Testis (tissue), 3 donors: Measurements from ENCODE around the gene TLE4. TPM values are rescaled to one million over a fixed set of nuclear protein-coding genes. Genes with fewer than 3 reads are reported as not detected.

Source experiments
- DNase-seq: peaks from one replicate; pipeline ENCODE4 v3.0.0-alpha.2; 2019
- H3K27ac ChIP-seq, 2 donors: fragments of 200-600 bp; sonication (generic); one replicate each; pipeline ENCODE4 v1.5.1; 2019
- H3K27me3 ChIP-seq: fragments of 200-600 bp; sonication (generic); one replicate; pipeline ENCODE4 v1.5.1; 2019
- H3K36me3 ChIP-seq: fragments of 200-600 bp; sonication (generic); one replicate; pipeline ENCODE4 v1.5.1; 2017; ENCODE audit warnings: low read depth; ENCODE audit errors: missing control alignments
- H3K4me1 ChIP-seq: fragments of 200-600 bp; sonication (generic); one replicate; pipeline ENCODE4 v1.5.1; 2019
- H3K4me3 ChIP-seq, 2 donors: fragments of 200-600 bp; sonication (generic); one replicate each; pipeline ENCODE4 v1.5.1; 2017 to 2019
- H3K9me3 ChIP-seq: fragments of 200-600 bp; sonication (generic); one replicate; pipeline ENCODE4 v1.5.1; 2017
- CTCF ChIP-seq, 3 experiments: fragments of 450-650 bp in 2 of 3; fragments of 200-600 bp in 1 of 3; sonication (generic) in 1 of 3; IDR thresholded peaks; one replicate each; pipeline ENCODE4 v1.5.1; 2016 to 2019; ENCODE audit warnings: antibody characterized with exemption in 3 of 3, mild to moderate bottlenecking in 2 of 3, moderate library complexity in 1 of 3
- POLR2A ChIP-seq: fragments of 450-650 bp; IDR thresholded peaks from one replicate; pipeline ENCODE4 v1.6.1; 2017; ENCODE audit warnings: antibody characterized with exemption, mild to moderate bottlenecking, moderate library complexity
- whole genome bisulfite sequencing, 2 donors: methylation state at CpG; one replicate each; pipeline ENCODE4 v1.1.5; 2018; 5-methylcytosine and 5-hydroxymethylcytosine counted together
- intact Hi-C: fragments of 100-400 bp; cut with DNase I; formaldehyde crosslinking; loops from one replicate; pipeline ENCODE4 v1.15.1; 2023; ENCODE audit warnings: low total_unique reads
- polyA plus RNA-seq: library from polyadenylated mRNA; stranded (reverse); fragments of 350-450 nt; fragmentation: Illumina TruSeq; extraction: RNeasy Lipid Tissue Mini Kit (QIAGEN cat#74804); gene quantifications from one replicate; pipeline ENCODE4 v1.2.3, GENCODE V29; 2014; ENCODE audit warnings: low read depth, low replicate concordance; ENCODE audit not compliant: insufficient read depth
- total RNA-seq, 2 donors: library from RNA; depleted of rRNA; stranded (reverse); fragments of >200 nt; gene quantifications; one replicate each; pipeline ENCODE4 v1.2.3, GENCODE V29; 2016

The TLE4 gene
- total and polyA plus RNA-seq, 3 donors from 2014 or later, result 223 to 311 (median 292) TPM

- 82 to 83% methylated on average over 2 of the region's 2 CpGs for WGBS, 2 donors
- DNase-seq, result no peak
- intact Hi-C loops, result no loop called here
- H3K27ac ChIP-seq, result no peak overlapping the region
- TF ChIP-seq CTCF (IDR thresholded peaks at IDR 0.05) (no peak), POLR2A (no peak)
- H3K27me3 ChIP-seq, result no peaks in the 10 kb centered on the region
- no peak overlapping the region for H3K4me3 ChIP-seq
- H3K4me1 ChIP-seq, result peaks cover 16% of the 10 kb centered on the region
- no peaks in the 10 kb centered on the region for H3K9me3 ChIP-seq
- H3K36me3 ChIP-seq, result no peaks in the 10 kb centered on the region
Measured at GRCh38 chr9:79584655-79584982, 12.9 kb downstream of the TLE4 start.

GRCh38 chr9:79588488-79589223 lies 16.9 kb downstream of the TLE4 start:
- intact Hi-C loops, result no loop called here
- Histone ChIP-seq H3K9me3 (no peaks in the 10 kb centered on the region), H3K4me1 (peaks cover 6% of the 10 kb centered on the region), H3K27ac (no peak overlapping the region), H3K27me3 (no peaks in the 10 kb centered on the region), H3K4me3 (no peak overlapping the region), H3K36me3 (no peaks in the 10 kb centered on the region)
- TF ChIP-seq CTCF (IDR thresholded peaks at IDR 0.05), result no peak
- TF ChIP-seq POLR2A, result no peak
- 86 to 94% methylated on average over 3 of the region's 3 CpGs for WGBS, 2 donors
- no peak for DNase-seq

GRCh38 chr9:79591458-79591857 lies 19.7 kb downstream of the TLE4 start:
- intact Hi-C loops, result no loop called here
- TF ChIP-seq POLR2A (no peak), CTCF (IDR thresholded peaks at IDR 0.05) (no peak)
- H3K4me3 ChIP-seq, result no peak overlapping the region
- DNase-seq, result no peak
- WGBS, 2 donors, result 73 to 80% methylated on average over 2 of the region's 2 CpGs
- no peaks in the 10 kb centered on the region for H3K4me1 ChIP-seq
- H3K27ac ChIP-seq, result no peak overlapping the region
- H3K36me3 ChIP-seq, result no peaks in the 10 kb centered on the region
- no peaks in the 10 kb centered on the region for H3K9me3 ChIP-seq
- no peaks in the 10 kb centered on the region for H3K27me3 ChIP-seq

- TF ChIP-seq POLR2A (no peak), CTCF (IDR thresholded peaks at IDR 0.05) (no peak)
Measured at GRCh38 chr9:79592726-79593493, 21.1 kb downstream of the TLE4 start.

More at GRCh38 chr9:79592726-79593493, 21.1 kb downstream of the TLE4 start:
- DNase-seq, result no peak
- no peaks in the 10 kb centered on the region for H3K36me3 ChIP-seq
- no peak overlapping the region for H3K4me3 ChIP-seq
- no peaks in the 10 kb centered on the region for H3K4me1 ChIP-seq
- no peaks in the 10 kb centered on the region for H3K27me3 ChIP-seq
- H3K9me3 ChIP-seq, result no peaks in the 10 kb centered on the region
- WGBS, 2 donors, result 75 to 78% methylated on average over 4 of the region's 4 CpGs
- no peak overlapping the region for H3K27ac ChIP-seq
- intact Hi-C loops, result no loop called here
